HepG2 (cell line): ENCODE data around the gene GBA3. TPM values are rescaled to one million over a fixed set of nuclear protein-coding genes. Genes with fewer than 3 reads are reported as not detected.

ENCODE experiments used
- ATAC-seq: fragments of 200-7000 bp; cut with Tn5 transposase; 3 replicates; pipeline ENCODE4 v1.9.1; 2020; ENCODE audit warnings: mild to moderate bottlenecking, moderate library complexity
- BruUV-seq: library from RNA; stranded (reverse); fragments of 400-500 nt; replicated peaks from 2 replicates; lab custom pipeline; 2021; lab: Mats Ljungman, UMichigan
- CTCF ChIA-PET: fragments of 300-600 bp; formaldehyde crosslinking; extraction: SDS; loops from one replicate; lab custom pipeline; 2021; ENCODE audit warnings: low total read pairs, inconsistent platforms, low intra/inter-chr PET ratio; lab: Yijun Ruan, JAX
- POLR2A ChIA-PET: fragments of 350-600 bp; sonication (Branson Sonifier 250); formaldehyde crosslinking; loops from one replicate; lab custom pipeline; 2020; ENCODE audit warnings: antibody characterized with exemption, inconsistent platforms; lab: Yijun Ruan, JAX
- DNase-seq: peaks from one replicate; pipeline ENCODE4 v3.0.0-alpha.2; 2015; ENCODE audit warnings: low spot score
- FAIRE-seq: peaks from 3 replicates; lab custom pipeline; 2011; peaks lifted over from hg19 to GRCh38; lab: Jason Lieb, UNC
- H2AFZ ChIP-seq: one replicate; pipeline ENCODE4 v1.6.1; 2011; ENCODE audit warnings: low read length, inconsistent platforms
- H3K27ac ChIP-seq: fragments of 300-600 bp; 3 replicates; pipeline ENCODE4 v1.8.0; 2011; ENCODE audit warnings: mixed run types, mild to moderate bottlenecking, mixed read lengths, low read length, inconsistent platforms; ENCODE audit not compliant: insufficient read depth; ENCODE audit errors: extremely low read length
- H3K27me3 ChIP-seq, 2 experiments: fragments of 200-600 bp in 1 of 2; 2 replicates in 1 of 2; 3 replicates in 1 of 2; pipeline versions ENCODE4 v1.6.0 to v1.8.0; 2011; ENCODE audit warnings: low read length in 2 of 2, mild to moderate bottlenecking in 2 of 2, moderate library complexity in 2 of 2, inconsistent platforms in 1 of 2; ENCODE audit not compliant: insufficient read depth in 2 of 2, control insufficient read depth in 1 of 2
- H3K36me3 ChIP-seq, 2 experiments: fragments of 200-600 bp in 1 of 2; replicated peaks in 1 of 2; 2 replicates in 1 of 2; 3 replicates in 1 of 2; pipeline versions ENCODE4 v1.5.1 to v1.8.0; 2011; ENCODE audit warnings: low read length in 2 of 2, inconsistent platforms in 1 of 2; ENCODE audit not compliant: insufficient read depth in 2 of 2, control insufficient read depth in 1 of 2
- H3K4me1 ChIP-seq: 2 replicates; pipeline ENCODE4 v1.5.1; 2012; ENCODE audit warnings: low read length, inconsistent platforms; ENCODE audit not compliant: insufficient read depth
- H3K4me2 ChIP-seq: 2 replicates; pipeline ENCODE4 v1.6.0; 2011; ENCODE audit warnings: low read depth, low read length, inconsistent platforms
- H3K4me3 ChIP-seq, 3 experiments: fragments of 200-600 bp in 1 of 3; sonication (generic), shearing (Covaris generic) in 1 of 3; replicated peaks in 1 of 3; 2 replicates each; pipeline ENCODE4 v1.5.1; 2011 to 2016; ENCODE audit warnings: low read length in 3 of 3, inconsistent platforms in 2 of 3, low read depth in 2 of 3, mild to moderate bottlenecking in 2 of 3, control low read depth in 1 of 3, mixed read lengths in 1 of 3; ENCODE audit not compliant: insufficient read depth in 1 of 3
- H3K79me2 ChIP-seq: one replicate; pipeline ENCODE4 v1.6.1; 2011; ENCODE audit warnings: low read length, inconsistent platforms; ENCODE audit not compliant: insufficient read depth
- H3K9ac ChIP-seq: 2 replicates; pipeline ENCODE4 v1.6.0; 2011; ENCODE audit warnings: mild to moderate bottlenecking, low read depth, low read length, inconsistent platforms; ENCODE audit not compliant: insufficient read depth
- H3K9me3 ChIP-seq: 2 replicates; pipeline ENCODE4 v1.5.1; 2012; ENCODE audit warnings: mild to moderate bottlenecking, low read length
- H4K20me1 ChIP-seq: 2 replicates; pipeline ENCODE4 v1.6.0; 2011; ENCODE audit warnings: inconsistent platforms, mild to moderate bottlenecking, low read length, moderate library complexity; ENCODE audit not compliant: insufficient read depth
- ATM ChIP-seq: fragments of 450-650 bp; IDR thresholded peaks from 2 replicates; pipeline ENCODE4 v1.7.1; 2017; ENCODE audit warnings: mild to moderate bottlenecking, borderline replicate concordance
- BCL6 ChIP-seq: IDR thresholded peaks from 2 replicates; pipeline ENCODE4 v1.6.1; 2016; ENCODE audit warnings: missing genetic modification reagents, missing compliant biosample characterization
- MBNL3 ChIP-seq: fragments of 250-450 bp; sonication (Bioruptor Pico); conservative IDR thresholded peaks from 2 replicates; pipeline ENCODE4 v1.8.0; 2022; ENCODE audit warnings: mild to moderate bottlenecking, inconsistent platforms
- NFATC3 ChIP-seq: sonication (generic); formaldehyde crosslinking; IDR thresholded peaks from 2 replicates; pipeline ENCODE4 v1.5.1; 2020; ENCODE audit warnings: mild to moderate bottlenecking, missing genetic modification reagents
- PHF5A ChIP-seq: IDR thresholded peaks from one replicate; pipeline ENCODE4 v1.6.1; 2018; ENCODE audit warnings: low read depth, missing genetic modification reagents; ENCODE audit not compliant: unreplicated experiment
- SP1 ChIP-seq, 2 experiments: fragments of 450-650 bp in 1 of 2; sonication (generic) in 1 of 2; formaldehyde crosslinking in 1 of 2; IDR thresholded peaks; 2 replicates each; pipeline versions ENCODE4 v1.4.0 to v1.6.1; 2016 to 2020; ENCODE audit warnings: missing genetic modification reagents in 1 of 2
- TOE1 ChIP-seq: sonication (generic); formaldehyde crosslinking; IDR thresholded peaks from 2 replicates; pipeline ENCODE4 v1.4.0; 2020; ENCODE audit warnings: mild to moderate bottlenecking, missing genetic modification reagents
- ZBTB43 ChIP-seq: sonication (generic); formaldehyde crosslinking; conservative IDR thresholded peaks from 2 replicates; pipeline ENCODE4 v1.4.0; 2020; ENCODE audit warnings: missing genetic modification reagents
- ZFY ChIP-seq: sonication (generic); formaldehyde crosslinking; IDR thresholded peaks from 2 replicates; pipeline ENCODE4 v1.4.0; 2020; ENCODE audit warnings: missing genetic modification reagents
- ZNF256 ChIP-seq: sonication (generic); formaldehyde crosslinking; conservative IDR thresholded peaks from 2 replicates; pipeline ENCODE4 v1.4.0; 2020; ENCODE audit warnings: missing genetic modification reagents
- ZNF34 ChIP-seq: sonication (generic); formaldehyde crosslinking; IDR thresholded peaks from 2 replicates; pipeline ENCODE4 v1.4.0; 2020; ENCODE audit warnings: mild to moderate bottlenecking, missing genetic modification reagents, borderline replicate concordance
- ZNF383 ChIP-seq: sonication (generic); formaldehyde crosslinking; IDR thresholded peaks from 2 replicates; pipeline ENCODE4 v1.4.0; 2020; ENCODE audit warnings: missing genetic modification reagents, mild to moderate bottlenecking, borderline replicate concordance
- ZSCAN29 ChIP-seq: sonication (generic); formaldehyde crosslinking; conservative IDR thresholded peaks from 2 replicates; pipeline ENCODE4 v1.4.0; 2020; ENCODE audit warnings: mild to moderate bottlenecking, missing genetic modification reagents
- WGBS: methylation state at CpG from one replicate; pipeline ENCODE4 v1.1.6; 2017; ENCODE audit warnings: low lambda C conversion rate; 5-methylcytosine and 5-hydroxymethylcytosine counted together
- in situ Hi-C: cut with HindIII; loops from 2 replicates; pipeline ENCODE4 v1.10.0; 2017; ENCODE audit warnings: low pct_unique_long_range_greater_than_20kb; ENCODE audit not compliant: extremely low pct_ligation_motif_present
- intact Hi-C: fragments of 100-400 bp; cut with micrococcal nuclease; formaldehyde crosslinking; loops from one replicate; pipeline ENCODE4 v1.10.0; 2022; ENCODE audit not compliant: unreplicated experiment
- polyA plus RNA-seq, 8 experiments: library from polyadenylated mRNA; depleted of rRNA in 3 of 8; stranded (reverse) in 7 of 8; unstranded in 1 of 8; fragments of >200 nt; fragmentation: Illumina TruSeq in 4 of 8; extraction: Trizol in 4 of 8; gene quantifications; 2 replicates each; pipeline versions ENCODE4 v1.2.1 to v1.2.3, GENCODE V29; 2011 to 2016; ENCODE audit warnings: low read depth in 4 of 8, missing spikeins in 1 of 8, mixed read lengths in 1 of 8; ENCODE audit not compliant: insufficient read depth in 1 of 8
- total RNA-seq, 5 experiments: library from RNA; depleted of rRNA; stranded (reverse); fragments of >200 nt; fragmentation: Illumina TruSeq; extraction: Trizol; gene quantifications; 2 replicates each; pipeline ENCODE4 v1.2.3, GENCODE V29; 2016; ENCODE audit warnings: low read depth in 1 of 5
- TF ChIP-seq, protein P1 (sequence below): sonication (generic); formaldehyde crosslinking; IDR thresholded peaks from 2 replicates; pipeline ENCODE4 v1.4.0; 2020; ENCODE audit warnings: mild to moderate bottlenecking, low read depth, missing genetic modification reagents
- TF ChIP-seq, protein P2 (sequence below): IDR thresholded peaks from 2 replicates; pipeline ENCODE4 v1.6.1; 2016; ENCODE audit warnings: low read depth, borderline replicate concordance
- TF ChIP-seq, protein P3 (sequence below): IDR thresholded peaks from 2 replicates; pipeline ENCODE4 v1.6.1; 2016; ENCODE audit warnings: missing genetic modification reagents, missing compliant biosample characterization

GBA3 gene
- total and polyA plus RNA-seq, 2 of the 13 experiments (the other 11 are each of a cell fraction or from before 2014, with no cell fraction given) = 0.18 TPM; not detected in 1

GRCh38 chr4:22661443-22661842 lies 31.3 kb upstream of the GBA3 start (continued):
- TF ChIP-seq ZFY (CRISPR knock-in tag) (no peak), MBNL3 (CRISPR knock-in tag) (no peak)

- ATAC-seq (no peak), FAIRE-seq (no peak), DNase-seq (no peak)
- Histone ChIP-seq H3K36me3 (no peaks in the 10 kb centered on the region), H3K4me3 (no peak overlapping the region), H3K27me3 (no peaks in the 10 kb centered on the region), H4K20me1 (no peaks in the 10 kb centered on the region), H2AFZ (no peak overlapping the region), H3K4me1 (no peaks in the 10 kb centered on the region), H3K9ac (no peak overlapping the region), H3K79me2 (no peaks in the 10 kb centered on the region), H3K27ac (no peak overlapping the region), H3K4me2 (no peak overlapping the region), H3K9me3 (no peaks in the 10 kb centered on the region)
- ChIA-PET CTCF (no interaction called here), POLR2A (no interaction called here)
- in situ Hi-C loops (no loop called here), intact Hi-C loops (no loop called here)
- WGBS = 27% methylated on average over 3 of the region's 3 CpGs
- BruUV-seq = no TSS peak
- no peak for TF ChIP-seq ATM
- TF ChIP-seq, protein P1, sequence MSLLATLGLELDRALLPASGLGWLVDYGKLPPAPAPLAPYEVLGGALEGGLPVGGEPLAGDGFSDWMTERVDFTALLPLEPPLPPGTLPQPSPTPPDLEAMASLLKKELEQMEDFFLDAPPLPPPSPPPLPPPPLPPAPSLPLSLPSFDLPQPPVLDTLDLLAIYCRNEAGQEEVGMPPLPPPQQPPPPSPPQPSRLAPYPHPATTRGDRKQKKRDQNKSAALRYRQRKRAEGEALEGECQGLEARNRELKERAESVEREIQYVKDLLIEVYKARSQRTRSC = no peak
Measured at GRCh38 chr4:22667332-22667940, 25.3 kb upstream of the GBA3 start.

- no TSS peak for BruUV-seq
- no peak for ATAC-seq
- in situ Hi-C loops = no loop called here
- TF ChIP-seq, protein P2, sequence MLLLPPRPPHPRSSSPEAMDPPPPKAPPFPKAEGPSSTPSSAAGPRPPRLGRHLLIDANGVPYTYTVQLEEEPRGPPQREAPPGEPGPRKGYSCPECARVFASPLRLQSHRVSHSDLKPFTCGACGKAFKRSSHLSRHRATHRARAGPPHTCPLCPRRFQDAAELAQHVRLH = no peak
- TF ChIP-seq BCL6 (CRISPR knock-in tag) = no peak
- TF ChIP-seq ZSCAN29 = no peak
- no peak for TF ChIP-seq PHF5A
- TF ChIP-seq SP1 (IDR thresholded peaks at IDR 0.05) = no peak
- TF ChIP-seq SP1 (CRISPR knock-in tag; IDR thresholded peaks at IDR 0.05) = no peak
- TF ChIP-seq TOE1 (CRISPR knock-in tag) = no peak
- no peak for TF ChIP-seq ZBTB43 (CRISPR knock-in tag)
- no peak for TF ChIP-seq NFATC3 (CRISPR knock-in tag)
- no peak for TF ChIP-seq ZNF34 (CRISPR knock-in tag)
- no peak for TF ChIP-seq ZNF256 (CRISPR knock-in tag)
- no peak for TF ChIP-seq ZNF383 (CRISPR knock-in tag)
- TF ChIP-seq, protein P3, sequence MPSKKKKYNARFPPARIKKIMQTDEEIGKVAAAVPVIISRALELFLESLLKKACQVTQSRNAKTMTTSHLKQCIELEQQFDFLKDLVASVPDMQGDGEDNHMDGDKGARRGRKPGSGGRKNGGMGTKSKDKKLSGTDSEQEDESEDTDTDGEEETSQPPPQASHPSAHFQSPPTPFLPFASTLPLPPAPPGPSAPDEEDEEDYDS = no peak
Measured at GRCh38 chr4:22668301-22668700, 24.4 kb upstream of the GBA3 start.

More at GRCh38 chr4:22668301-22668700, 24.4 kb upstream of the GBA3 start:
- H3K27ac ChIP-seq = no peak overlapping the region
- no peaks in the 10 kb centered on the region for H3K36me3 ChIP-seq
- intact Hi-C loops = no loop called here
- H4K20me1 ChIP-seq = no peaks in the 10 kb centered on the region
- POLR2A ChIA-PET = no interaction called here
- H3K9me3 ChIP-seq = no peaks in the 10 kb centered on the region
- FAIRE-seq (no peak), DNase-seq (no peak)
- no peaks in the 10 kb centered on the region for H3K79me2 ChIP-seq
- H3K4me1 ChIP-seq = no peaks in the 10 kb centered on the region
- no peaks in the 10 kb centered on the region for H3K27me3 ChIP-seq
- H3K4me3 ChIP-seq = no peak overlapping the region
- no peak overlapping the region for H3K4me2 ChIP-seq
- H3K9ac ChIP-seq = no peak overlapping the region
- CTCF ChIA-PET = no interaction called here
- H2AFZ ChIP-seq = no peak overlapping the region
